Retinal pigment epithelial cell (primary cell): ENCODE measurements around the gene SFMBT2.
"Not testable (repeated sequence)": the region's sequence is repeated elsewhere in the genome, so short reads cannot be mapped to it uniquely, and the experiment has no call there.

Experiments used
- DNase-seq: peaks from one replicate; pipeline ENCODE4 v3.0.0-alpha.2; 2010; ENCODE audit warnings: low read depth
- H3K4me3 ChIP-seq: 2 replicates; pipeline ENCODE4 v1.5.1; 2011; ENCODE audit warnings: mild to moderate bottlenecking, low read length, control low read depth, moderate library complexity
- TF ChIP-seq, protein P1 (sequence below): conservative IDR thresholded peaks from 2 replicates; pipeline ENCODE4 v1.5.1; 2011; ENCODE audit warnings: low read depth, low read length, control low read depth, inconsistent platforms

The SFMBT2 gene

DNA sequence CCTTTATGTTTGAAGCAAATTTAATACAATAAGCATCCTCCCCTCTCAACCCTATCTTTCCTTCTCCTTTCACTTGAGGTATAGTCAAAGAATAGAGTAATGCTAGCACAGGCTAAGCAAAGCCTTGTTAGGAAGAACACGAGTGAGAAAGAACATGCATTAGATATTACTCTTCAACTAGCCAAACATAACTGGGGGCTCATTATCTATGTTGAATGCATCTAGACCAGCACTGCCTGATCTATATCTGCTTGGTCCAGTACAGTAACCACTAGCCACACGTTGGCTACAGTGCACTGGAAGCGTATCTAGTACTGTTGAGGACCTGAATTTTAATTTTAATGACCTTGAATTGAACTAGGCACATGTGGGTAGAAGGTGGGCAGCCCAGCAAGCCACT, 21.0 kb downstream of the SFMBT2 start:
- H3K4me3 ChIP-seq: no peak overlapping the region
- DNase-seq: no peak
- TF ChIP-seq, protein P1, sequence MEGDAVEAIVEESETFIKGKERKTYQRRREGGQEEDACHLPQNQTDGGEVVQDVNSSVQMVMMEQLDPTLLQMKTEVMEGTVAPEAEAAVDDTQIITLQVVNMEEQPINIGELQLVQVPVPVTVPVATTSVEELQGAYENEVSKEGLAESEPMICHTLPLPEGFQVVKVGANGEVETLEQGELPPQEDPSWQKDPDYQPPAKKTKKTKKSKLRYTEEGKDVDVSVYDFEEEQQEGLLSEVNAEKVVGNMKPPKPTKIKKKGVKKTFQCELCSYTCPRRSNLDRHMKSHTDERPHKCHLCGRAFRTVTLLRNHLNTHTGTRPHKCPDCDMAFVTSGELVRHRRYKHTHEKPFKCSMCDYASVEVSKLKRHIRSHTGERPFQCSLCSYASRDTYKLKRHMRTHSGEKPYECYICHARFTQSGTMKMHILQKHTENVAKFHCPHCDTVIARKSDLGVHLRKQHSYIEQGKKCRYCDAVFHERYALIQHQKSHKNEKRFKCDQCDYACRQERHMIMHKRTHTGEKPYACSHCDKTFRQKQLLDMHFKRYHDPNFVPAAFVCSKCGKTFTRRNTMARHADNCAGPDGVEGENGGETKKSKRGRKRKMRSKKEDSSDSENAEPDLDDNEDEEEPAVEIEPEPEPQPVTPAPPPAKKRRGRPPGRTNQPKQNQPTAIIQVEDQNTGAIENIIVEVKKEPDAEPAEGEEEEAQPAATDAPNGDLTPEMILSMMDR: no peak

DNA sequence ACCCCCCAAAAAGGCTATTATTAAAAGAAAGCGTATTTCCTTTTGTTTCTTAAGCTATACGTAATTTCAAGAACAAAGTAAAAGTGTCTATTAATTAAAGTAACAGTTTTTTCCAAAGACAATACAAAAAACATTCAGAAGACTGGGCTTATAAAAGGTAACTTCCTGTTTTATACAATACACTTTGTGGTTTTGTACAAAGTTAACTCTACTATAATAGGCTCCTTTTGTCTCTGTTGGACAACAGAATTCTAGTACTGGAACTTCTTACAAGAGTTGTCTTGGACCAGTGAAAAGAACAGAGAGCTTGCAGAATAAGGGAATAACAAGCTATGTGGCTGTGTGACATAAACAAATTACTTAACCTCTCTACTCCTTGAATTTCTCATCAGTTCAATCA, 21.5 kb downstream of the SFMBT2 start:
- no peak for DNase-seq
- TF ChIP-seq, protein P1: no peak
- no peak overlapping the region for H3K4me3 ChIP-seq

DNA sequence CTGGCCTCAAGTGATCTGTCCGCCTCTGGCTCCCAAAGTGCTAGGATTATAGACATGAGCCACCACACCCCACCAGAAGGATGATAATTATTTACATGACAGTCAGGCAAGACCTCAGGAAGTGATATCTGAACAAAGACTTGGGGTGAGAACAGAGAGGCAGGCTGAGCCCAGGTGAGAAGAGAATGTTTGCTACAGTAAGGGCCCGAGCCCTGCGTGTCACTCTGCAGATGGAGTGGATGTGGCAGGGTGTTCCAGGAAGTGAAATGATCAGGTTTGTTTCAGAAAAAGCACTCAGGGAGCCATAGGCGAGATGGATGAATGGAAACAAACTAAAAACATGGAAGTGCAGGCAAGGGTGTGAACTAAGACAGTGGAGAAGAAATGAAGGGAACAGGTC, 22.2 kb downstream of the SFMBT2 start:
- TF ChIP-seq, protein P1: no peak
- H3K4me3 ChIP-seq: no peak overlapping the region
- DNase-seq: no peak

DNA sequence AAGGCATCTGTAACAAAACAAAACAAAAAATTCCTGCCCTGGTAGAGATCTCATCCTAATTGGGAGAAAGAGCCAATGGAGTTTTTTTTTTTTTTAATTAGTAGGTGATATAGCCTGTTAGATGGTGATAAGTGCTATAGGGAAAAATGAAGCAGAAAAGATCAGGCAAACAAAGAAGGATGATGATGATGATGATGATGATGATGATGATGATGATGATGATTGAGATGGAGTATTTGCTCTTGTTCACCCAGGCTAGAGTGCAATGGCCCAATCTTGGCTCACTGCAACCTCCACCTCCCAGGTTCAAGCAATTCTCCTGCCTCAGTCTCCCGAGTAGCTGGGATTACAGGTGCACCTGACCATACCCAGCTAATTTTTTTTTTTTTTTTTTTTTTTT, 22.7 kb downstream of the SFMBT2 start:
- not testable (repeated sequence) for DNase-seq, H3K4me3 ChIP-seq

DNA sequence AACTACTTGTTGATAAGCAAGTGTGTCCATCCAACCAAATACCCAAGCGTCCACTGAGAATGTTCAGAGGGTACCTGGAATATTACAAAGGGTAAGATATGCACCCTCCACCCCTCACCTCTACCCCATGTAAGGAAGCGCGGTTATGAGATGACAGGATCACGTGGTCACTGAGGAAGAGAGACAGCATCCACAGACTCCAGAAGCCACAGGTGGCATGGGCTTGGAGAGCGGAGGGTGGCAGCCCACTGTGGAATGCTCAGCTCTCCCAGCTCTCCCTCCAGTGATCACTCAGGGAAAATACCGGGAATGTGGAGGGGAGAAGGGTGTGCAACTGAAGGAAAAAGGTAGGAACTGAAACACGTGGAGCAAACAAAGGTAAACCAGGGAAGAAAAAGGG, 25.7 kb downstream of the SFMBT2 start:
- TF ChIP-seq, protein P1: no peak
- DNase-seq: no peak
- no peak overlapping the region for H3K4me3 ChIP-seq

DNA sequence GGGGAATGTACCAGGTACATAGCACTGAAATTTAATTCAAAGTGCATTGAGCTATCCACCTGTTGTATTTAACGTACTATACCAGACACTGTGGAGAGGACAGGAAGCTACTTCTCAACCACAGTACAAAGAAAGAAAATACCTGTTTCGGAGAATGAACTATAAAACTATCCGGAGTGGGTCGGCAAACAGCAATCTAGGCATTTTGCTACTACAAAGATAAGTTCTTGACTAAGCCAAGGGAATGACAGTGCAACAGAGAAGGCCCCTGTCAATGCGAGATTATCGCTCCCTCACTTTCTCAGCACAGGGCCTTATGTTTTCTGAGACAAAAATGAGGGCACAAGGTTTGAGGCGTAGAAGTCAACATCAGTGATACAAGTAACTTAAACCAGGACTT, 27.4 kb downstream of the SFMBT2 start:
- TF ChIP-seq, protein P1: no peak
- no peak for DNase-seq
- H3K4me3 ChIP-seq: no peak overlapping the region

DNA sequence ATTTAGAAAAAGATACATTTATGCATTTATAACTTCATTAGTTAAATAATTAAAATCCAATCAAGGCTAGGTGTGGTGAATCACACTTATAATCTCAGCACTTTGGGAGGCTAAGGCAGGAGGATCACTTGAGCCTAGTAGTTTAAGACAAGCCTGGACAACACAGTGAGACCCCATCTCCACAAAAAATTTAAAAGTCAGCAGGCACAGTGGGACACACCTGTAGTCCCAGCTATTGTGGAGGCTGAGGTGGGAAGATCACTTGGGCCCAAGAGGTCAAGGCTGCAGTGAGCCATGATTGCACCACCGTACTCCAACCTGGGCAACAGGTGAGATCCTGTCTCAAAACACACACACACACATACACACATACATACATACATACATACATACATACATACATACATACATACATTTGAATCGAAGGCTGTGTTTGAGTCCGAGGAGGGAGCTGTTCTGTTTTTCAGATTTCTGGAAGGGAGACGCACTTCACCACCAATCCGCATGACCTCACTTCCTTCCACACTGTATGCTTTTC, 30.1 kb downstream of the SFMBT2 start:
- H3K4me3 ChIP-seq: no peak overlapping the region

More for the DNA sequence above, 30.1 kb downstream of the SFMBT2 start:
- TF ChIP-seq, protein P1: no peak
- no peak for DNase-seq
